HL-60 (cell line): ENCODE measurements around the gene TEDC1.

Source experiments
- GABPA ChIP-seq: IDR thresholded peaks from 2 replicates; pipeline ENCODE4 v1.6.1; 2012; ENCODE audit warnings: low read depth
- POLR2AphosphoS5 ChIP-seq: IDR thresholded peaks from 2 replicates; pipeline ENCODE4 v1.6.1; 2012; ENCODE audit warnings: low read depth
- SPI1 ChIP-seq: IDR thresholded peaks from 2 replicates; pipeline ENCODE4 v1.6.1; 2012; ENCODE audit warnings: low read depth, mild to moderate bottlenecking, borderline replicate concordance
- TF ChIP-seq, protein P1 (sequence below): IDR thresholded peaks from one replicate; pipeline ENCODE4 v1.5.1; 2011; ENCODE audit warnings: low read length, control low read depth, inconsistent platforms; ENCODE audit not compliant: insufficient read depth
- TF ChIP-seq, protein P2 (sequence below): IDR thresholded peaks from 2 replicates; pipeline ENCODE4 v1.6.1; 2012; ENCODE audit warnings: low read depth; ENCODE audit not compliant: insufficient replicate concordance

DNA sequence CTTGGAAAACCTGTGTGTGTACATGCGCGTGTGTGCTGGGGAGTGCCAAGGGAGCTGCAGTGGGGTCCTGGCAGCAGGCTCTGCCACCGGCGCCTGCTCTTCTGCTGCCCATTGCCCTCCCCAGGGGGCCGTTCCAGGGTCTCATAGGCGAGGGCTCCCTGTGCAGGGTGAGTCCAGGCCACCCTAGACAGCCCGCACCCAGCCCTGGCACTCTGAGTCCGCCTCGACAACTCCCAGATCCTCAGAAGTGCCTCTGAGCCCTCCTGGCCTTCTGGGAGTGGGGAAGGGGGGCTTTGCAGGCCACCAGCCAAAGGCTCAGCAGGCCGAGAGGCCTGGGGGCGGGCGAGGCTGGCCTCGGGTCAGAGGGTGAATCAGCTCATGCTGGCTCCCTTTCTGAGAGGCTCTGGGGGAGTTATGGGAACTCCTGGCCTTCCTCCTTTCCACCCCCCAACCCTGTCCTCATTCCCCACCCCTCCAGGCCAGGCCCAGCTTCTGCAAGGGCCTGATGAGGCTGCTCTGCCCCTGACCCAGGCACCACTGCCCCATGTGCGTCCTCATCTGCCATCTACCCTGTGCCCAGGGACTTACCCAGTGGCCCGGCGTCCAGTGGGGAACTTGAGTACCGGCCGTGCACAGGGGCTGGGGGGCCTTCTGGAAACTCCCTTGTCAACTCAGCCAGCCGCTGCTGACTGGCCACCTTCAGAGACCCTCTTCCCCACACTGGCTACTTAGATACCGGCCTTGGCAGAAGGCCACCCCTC is 2.1 kb upstream of the TEDC1 start:
- TF ChIP-seq, protein P1, sequence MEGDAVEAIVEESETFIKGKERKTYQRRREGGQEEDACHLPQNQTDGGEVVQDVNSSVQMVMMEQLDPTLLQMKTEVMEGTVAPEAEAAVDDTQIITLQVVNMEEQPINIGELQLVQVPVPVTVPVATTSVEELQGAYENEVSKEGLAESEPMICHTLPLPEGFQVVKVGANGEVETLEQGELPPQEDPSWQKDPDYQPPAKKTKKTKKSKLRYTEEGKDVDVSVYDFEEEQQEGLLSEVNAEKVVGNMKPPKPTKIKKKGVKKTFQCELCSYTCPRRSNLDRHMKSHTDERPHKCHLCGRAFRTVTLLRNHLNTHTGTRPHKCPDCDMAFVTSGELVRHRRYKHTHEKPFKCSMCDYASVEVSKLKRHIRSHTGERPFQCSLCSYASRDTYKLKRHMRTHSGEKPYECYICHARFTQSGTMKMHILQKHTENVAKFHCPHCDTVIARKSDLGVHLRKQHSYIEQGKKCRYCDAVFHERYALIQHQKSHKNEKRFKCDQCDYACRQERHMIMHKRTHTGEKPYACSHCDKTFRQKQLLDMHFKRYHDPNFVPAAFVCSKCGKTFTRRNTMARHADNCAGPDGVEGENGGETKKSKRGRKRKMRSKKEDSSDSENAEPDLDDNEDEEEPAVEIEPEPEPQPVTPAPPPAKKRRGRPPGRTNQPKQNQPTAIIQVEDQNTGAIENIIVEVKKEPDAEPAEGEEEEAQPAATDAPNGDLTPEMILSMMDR = no peak
- TF ChIP-seq, protein P2, sequence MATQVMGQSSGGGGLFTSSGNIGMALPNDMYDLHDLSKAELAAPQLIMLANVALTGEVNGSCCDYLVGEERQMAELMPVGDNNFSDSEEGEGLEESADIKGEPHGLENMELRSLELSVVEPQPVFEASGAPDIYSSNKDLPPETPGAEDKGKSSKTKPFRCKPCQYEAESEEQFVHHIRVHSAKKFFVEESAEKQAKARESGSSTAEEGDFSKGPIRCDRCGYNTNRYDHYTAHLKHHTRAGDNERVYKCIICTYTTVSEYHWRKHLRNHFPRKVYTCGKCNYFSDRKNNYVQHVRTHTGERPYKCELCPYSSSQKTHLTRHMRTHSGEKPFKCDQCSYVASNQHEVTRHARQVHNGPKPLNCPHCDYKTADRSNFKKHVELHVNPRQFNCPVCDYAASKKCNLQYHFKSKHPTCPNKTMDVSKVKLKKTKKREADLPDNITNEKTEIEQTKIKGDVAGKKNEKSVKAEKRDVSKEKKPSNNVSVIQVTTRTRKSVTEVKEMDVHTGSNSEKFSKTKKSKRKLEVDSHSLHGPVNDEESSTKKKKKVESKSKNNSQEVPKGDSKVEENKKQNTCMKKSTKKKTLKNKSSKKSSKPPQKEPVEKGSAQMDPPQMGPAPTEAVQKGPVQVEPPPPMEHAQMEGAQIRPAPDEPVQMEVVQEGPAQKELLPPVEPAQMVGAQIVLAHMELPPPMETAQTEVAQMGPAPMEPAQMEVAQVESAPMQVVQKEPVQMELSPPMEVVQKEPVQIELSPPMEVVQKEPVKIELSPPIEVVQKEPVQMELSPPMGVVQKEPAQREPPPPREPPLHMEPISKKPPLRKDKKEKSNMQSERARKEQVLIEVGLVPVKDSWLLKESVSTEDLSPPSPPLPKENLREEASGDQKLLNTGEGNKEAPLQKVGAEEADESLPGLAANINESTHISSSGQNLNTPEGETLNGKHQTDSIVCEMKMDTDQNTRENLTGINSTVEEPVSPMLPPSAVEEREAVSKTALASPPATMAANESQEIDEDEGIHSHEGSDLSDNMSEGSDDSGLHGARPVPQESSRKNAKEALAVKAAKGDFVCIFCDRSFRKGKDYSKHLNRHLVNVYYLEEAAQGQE = no peak
- no peak for TF ChIP-seq POLR2AphosphoS5
- TF ChIP-seq GABPA = no peak
- no peak for TF ChIP-seq SPI1
